SK-N-SH (cell line): Measurements from ENCODE around the gene PCSK2. TPM values are rescaled to one million over a fixed set of nuclear protein-coding genes. Genes with fewer than 3 reads are reported as not detected.

Source experiments
- CTCF ChIA-PET: fragments of 300-600, 350-600 bp; formaldehyde crosslinking; extraction: SDS; loops from one replicate; lab custom pipeline; 2021; lab: Yijun Ruan, JAX
- POLR2A ChIA-PET: fragments of 350-600 bp; sonication (Branson Sonifier 250); formaldehyde crosslinking; extraction: SDS; loops from one replicate; lab custom pipeline; 2020; ENCODE audit warnings: antibody characterized with exemption, inconsistent platforms; lab: Yijun Ruan, JAX
- DNase-seq: peaks from one replicate; pipeline ENCODE4 v3.0.0; 2012
- H2AFZ ChIP-seq: fragments of 200-600 bp; sonication (generic); 2 replicates; pipeline ENCODE4 v1.8.1; 2016; ENCODE audit warnings: antibody characterized with exemption, mild to moderate bottlenecking, low read depth
- H3F3A ChIP-seq: fragments of 200-600 bp; sonication (generic); replicated peaks from 2 replicates; pipeline ENCODE3; 2016; ENCODE audit warnings: antibody characterized with exemption, mild to moderate bottlenecking; ENCODE audit not compliant: insufficient read depth
- H3K27ac ChIP-seq, 2 experiments: fragments of 200-500 bp in 1 of 2; fragments of 200-600 bp in 1 of 2; sonication (Bioruptor generic) in 1 of 2; sonication (generic), shearing (Covaris generic) in 1 of 2; 2 replicates each; pipeline versions ENCODE4 v1.5.1 to v1.6.1; 2014 to 2016; ENCODE audit warnings: low read depth in 2 of 2, inconsistent platforms in 1 of 2, low read length in 1 of 2, mild to moderate bottlenecking in 1 of 2, mixed read lengths in 1 of 2
- H3K27me3 ChIP-seq: fragments of 200-600 bp; sonication (generic), shearing (Covaris generic); 2 replicates; pipeline ENCODE4 v1.6.1; 2016; ENCODE audit warnings: mixed run types; ENCODE audit not compliant: insufficient read depth
- H3K36me3 ChIP-seq, 2 experiments: fragments of 200-500 bp in 1 of 2; fragments of 200-600 bp in 1 of 2; sonication (Bioruptor generic) in 1 of 2; sonication (generic) in 1 of 2; replicated peaks in 1 of 2; 2 replicates each; pipeline versions ENCODE3 to v1.5.1; 2014 to 2016; ENCODE audit warnings: low read length in 1 of 2, mild to moderate bottlenecking in 1 of 2; ENCODE audit not compliant: insufficient read depth in 2 of 2, control insufficient read depth in 1 of 2
- H3K4me1 ChIP-seq, 2 experiments: fragments of 200-500 bp in 1 of 2; fragments of 200-600 bp in 1 of 2; sonication (Bioruptor generic) in 1 of 2; sonication (generic), shearing (Covaris generic) in 1 of 2; 2 replicates each; pipeline versions ENCODE4 v1.5.1 to v1.6.1; 2014 to 2016; ENCODE audit warnings: low read depth in 1 of 2, low read length in 1 of 2, mixed run types in 1 of 2; ENCODE audit not compliant: insufficient read depth in 2 of 2, control insufficient read depth in 1 of 2
- H3K4me2 ChIP-seq: fragments of 200-600 bp; sonication (generic), shearing (Covaris generic); 2 replicates; pipeline ENCODE4 v1.6.1; 2017; ENCODE audit warnings: mixed run types
- H3K4me3 ChIP-seq, 2 experiments: fragments of 200-500 bp in 1 of 2; fragments of 200-600 bp in 1 of 2; sonication (Bioruptor generic) in 1 of 2; sonication (generic), shearing (Covaris generic) in 1 of 2; 2 replicates each; pipeline versions ENCODE4 v1.5.1 to v1.8.1; 2014 to 2016; ENCODE audit warnings: low read depth in 2 of 2, inconsistent platforms in 1 of 2, low read length in 1 of 2, mild to moderate bottlenecking in 1 of 2, mixed read lengths in 1 of 2, moderate library complexity in 1 of 2
- H3K79me2 ChIP-seq: fragments of 200-600 bp; sonication (generic); 2 replicates; pipeline ENCODE4 v1.8.1; 2017; ENCODE audit warnings: mild to moderate bottlenecking; ENCODE audit not compliant: insufficient read depth
- H3K9ac ChIP-seq: fragments of 200-600 bp; sonication (generic); 2 replicates; pipeline ENCODE4 v1.6.1; 2017; ENCODE audit warnings: mixed run types
- H3K9me2 ChIP-seq: fragments of 200-600 bp; sonication (generic); 2 replicates; pipeline ENCODE4 v1.6.1; 2017; ENCODE audit warnings: mixed run types
- H3K9me3 ChIP-seq: fragments of 200-600 bp; sonication (generic); 2 replicates; pipeline ENCODE4 v1.6.1; 2017; ENCODE audit warnings: mixed run types, mild to moderate bottlenecking, moderate library complexity
- H4K20me1 ChIP-seq: fragments of 200-600 bp; sonication (generic); 2 replicates; pipeline ENCODE4 v1.6.1; 2017; ENCODE audit warnings: mild to moderate bottlenecking, mixed run types; ENCODE audit not compliant: insufficient read depth
- CHD2 ChIP-seq: fragments of 150-350 bp; IDR thresholded peaks from 2 replicates; pipeline ENCODE4 v1.6.1; 2018; ENCODE audit warnings: low read length; ENCODE audit not compliant: partially characterized antibody
- EP300 ChIP-seq, 2 experiments: IDR thresholded peaks; 2 replicates each; pipeline versions ENCODE4 v1.4.0 to v1.6.1; 2012; ENCODE audit warnings: borderline replicate concordance in 1 of 2, low read depth in 1 of 2, low read length in 1 of 2
- MEF2A ChIP-seq: IDR thresholded peaks from 2 replicates; pipeline ENCODE4 v1.4.0; 2012; ENCODE audit warnings: low read depth, borderline replicate concordance
- PBX3 ChIP-seq: IDR thresholded peaks from 2 replicates; pipeline ENCODE4; 2012
- POLR2AphosphoS5 ChIP-seq: IDR thresholded peaks from 2 replicates; pipeline ENCODE4 v1.6.1; 2012; ENCODE audit warnings: low read depth, low read length
- REST ChIP-seq: IDR thresholded peaks from 2 replicates; pipeline ENCODE4 v1.6.1; 2012; ENCODE audit warnings: mild to moderate bottlenecking, low read depth, low read length, moderate library complexity
- RXRA ChIP-seq: IDR thresholded peaks from 2 replicates; pipeline ENCODE4 v1.4.0; 2012; ENCODE audit warnings: low read depth, mild to moderate bottlenecking, borderline replicate concordance
- TCF12 ChIP-seq: IDR thresholded peaks from 2 replicates; pipeline ENCODE4 v1.4.0; 2012
- TEAD4 ChIP-seq: IDR thresholded peaks from 2 replicates; pipeline ENCODE4 v1.4.0; 2012; ENCODE audit warnings: mild to moderate bottlenecking, borderline replicate concordance; ENCODE audit not compliant: insufficient read depth
- WGBS: methylation state at CpG from one replicate; pipeline ENCODE4 v1.1.6; 2017; ENCODE audit warnings: low lambda C conversion rate; 5-methylcytosine and 5-hydroxymethylcytosine counted together
- polyA plus RNA-seq, 3 experiments: library from polyadenylated mRNA; depleted of rRNA; stranded (reverse); fragments of >200 nt; gene quantifications; 2 replicates each; pipeline ENCODE4 v1.2.3, GENCODE V29; 2012

Gene PCSK2
- polyA plus RNA-seq, 1 of the 3 experiments (the other 2 are of a cell fraction): not detected

GRCh38 chr20:17529586-17529985, 302.7 kb downstream of the PCSK2 start:
- H2AFZ ChIP-seq: no peak overlapping the region
- H3K4me2 ChIP-seq: no peak overlapping the region
- H3K27ac ChIP-seq: no peak overlapping the region
- ChIA-PET CTCF (interaction anchor here (0.6 to 6.3 kb wide), 6 partner anchors 24 to 119 kb away, joined by 3 to 37 read pairs (median 4); no protein-coding TSS in a partner anchor), POLR2A (no interaction called here)
- H4K20me1 ChIP-seq: no peaks in the 10 kb centered on the region
- H3K9me3 ChIP-seq: no peaks in the 10 kb centered on the region
- TF ChIP-seq PBX3: no peak
- TF ChIP-seq REST: no peak
- DNase-seq: no peak
- H3K79me2 ChIP-seq: no peaks in the 10 kb centered on the region
- H3F3A ChIP-seq: no peaks in the 10 kb centered on the region
- no peaks in the 10 kb centered on the region for H3K27me3 ChIP-seq
- no peak overlapping the region for H3K9ac ChIP-seq
- peaks cover 3 to 8% of the 10 kb centered on the region in 2 experiments; a peak in 2 of 4 replicates for H3K4me1 ChIP-seq
- no peaks in the 10 kb centered on the region for H3K36me3 ChIP-seq
- H3K9me2 ChIP-seq: no peaks in the 10 kb centered on the region
- no peak overlapping the region for H3K4me3 ChIP-seq

- no peaks in the 10 kb centered on the region for H4K20me1 ChIP-seq
- TF ChIP-seq TEAD4 (no peak), CHD2 (no peak), POLR2AphosphoS5 (no peak), RXRA (no peak), MEF2A (no peak), REST (no peak), EP300 (IDR thresholded peaks at IDR 0.05; ENCODE audit: borderline replicate concordance in 1 of 2, low read depth in 1 of 2, low read length in 1 of 2) (no peak), TCF12 (no peak)
- TF ChIP-seq, all 33 proteins: peak for 0
- Histone ChIP-seq H2AFZ (no peak overlapping the region), H3K4me1 (peaks cover 3 to 8% of the 10 kb centered on the region in 2 experiments; a peak in 2 of 4 replicates), H3F3A (no peaks in the 10 kb centered on the region), H3K27ac (no peak overlapping the region), H3K4me3 (no peak overlapping the region), H3K79me2 (no peaks in the 10 kb centered on the region), H3K4me2 (no peak overlapping the region), H3K36me3 (no peaks in the 10 kb centered on the region), H3K9me2 (no peaks in the 10 kb centered on the region), H3K27me3 (no peaks in the 10 kb centered on the region), H3K9ac (no peak overlapping the region), H3K9me3 (no peaks in the 10 kb centered on the region)
- 90% methylated on average over 7 of the region's 7 CpGs for WGBS
- POLR2A ChIA-PET: no interaction called here
- CTCF ChIA-PET: interaction anchor here (0.6 to 6.3 kb wide), 6 partner anchors 25 to 469 kb away, joined by 3 to 37 read pairs (median 4); no protein-coding TSS in a partner anchor
- DNase-seq: no peak
These were observed 303.3 kb downstream of the PCSK2 start for GRCh38 chr20:17530153-17530552.
